Measurements from ENCODE around the gene TMCO6.

DNA sequence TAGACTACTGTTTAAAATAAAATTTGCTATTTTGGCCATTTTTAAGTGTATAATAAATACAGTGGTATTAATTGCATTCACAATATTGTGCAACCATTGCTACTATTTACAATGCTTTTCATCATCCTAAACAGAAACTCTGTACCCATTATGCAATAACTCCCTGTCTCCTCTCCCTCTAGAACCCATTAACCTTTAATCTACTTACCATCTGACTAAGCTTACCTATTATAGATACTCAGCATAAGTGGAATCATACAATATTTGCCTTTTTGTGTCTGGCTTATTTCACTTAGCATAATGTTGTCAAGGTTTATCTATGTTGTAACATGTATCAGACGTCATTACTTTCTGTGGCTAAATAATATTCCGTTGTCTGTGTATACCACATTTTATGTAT, 32.2 kb upstream of the TMCO6 start:
- TF ChIP-seq CTCF (IDR thresholded peaks at IDR 0.05; ENCODE audit: low read depth, low read length, poor library complexity, severe bottlenecking) (no peak), EZH2phosphoT487 (IDR thresholded peaks at IDR 0.05; ENCODE audit: borderline replicate concordance, low read length) (no peak)
